Sigmoid colon (tissue), 7 donors: Measurements from ENCODE around the gene SCFD1. TPM values are rescaled to one million over a fixed set of nuclear protein-coding genes. Genes with fewer than 3 reads are reported as not detected.

ENCODE experiments used
- DNase-seq: peaks from one replicate; pipeline ENCODE4 v3.0.0-alpha.2; 2019
- H3K27ac ChIP-seq, 4 donors: fragments of 200-600 bp; sonication (generic); one replicate each; pipeline ENCODE4 v1.5.1; 2016 to 2019; ENCODE audit warnings: mild to moderate bottlenecking in 1 of 4
- H3K27me3 ChIP-seq, 3 donors: fragments of 200-600 bp; sonication (generic); one replicate each; pipeline ENCODE4 v1.5.1; 2019; ENCODE audit warnings: mild to moderate bottlenecking in 1 of 3
- H3K36me3 ChIP-seq, 4 donors: fragments of 200-600 bp; sonication (generic); one replicate each; pipeline ENCODE4 v1.5.1; 2016 to 2019
- H3K4me1 ChIP-seq, 4 donors: fragments of 200-600 bp; sonication (generic); one replicate each; pipeline ENCODE4 v1.5.1; 2017 to 2019
- H3K4me3 ChIP-seq, 4 donors: fragments of 200-600 bp; sonication (generic); one replicate each; pipeline ENCODE4 v1.5.1; 2017 to 2019; ENCODE audit warnings: mild to moderate bottlenecking in 2 of 4, moderate library complexity in 1 of 4
- H3K9me3 ChIP-seq, 4 donors: fragments of 200-600 bp in 3 of 4; sonication (generic) in 3 of 4; one replicate each; pipeline versions ENCODE4 v1.5.1 to v1.6.1; 2013 to 2019
- CTCF ChIP-seq, 4 experiments: fragments of 450-650 bp in 3 of 4; fragments of 200-600 bp in 1 of 4; IDR thresholded peaks; one replicate each; pipeline ENCODE4 v1.5.1; 2016 to 2019; ENCODE audit warnings: antibody characterized with exemption in 4 of 4, mild to moderate bottlenecking in 3 of 4, moderate library complexity in 2 of 4
- EP300 ChIP-seq, 4 donors: sonication (generic); formaldehyde crosslinking; IDR thresholded peaks; one replicate each; pipeline ENCODE4 v1.6.1; 2017; ENCODE audit warnings: antibody characterized with exemption in 4 of 4
- POLR2A ChIP-seq, 2 donors: fragments of 450-650 bp; IDR thresholded peaks; one replicate each; pipeline ENCODE4 v1.6.1; 2016; ENCODE audit warnings: antibody characterized with exemption in 2 of 2, mild to moderate bottlenecking in 2 of 2, moderate library complexity in 2 of 2
- POLR2AphosphoS5 ChIP-seq, 4 donors: sonication (generic); formaldehyde crosslinking; IDR thresholded peaks; one replicate each; pipeline ENCODE4 v1.6.1; 2017; ENCODE audit warnings: antibody characterized with exemption in 4 of 4
- WGBS, 2 donors: extraction: QIAGEN DNeasy Blood & Tissue Kit; methylation state at CpG; one replicate each; pipeline ENCODE4 v1.1.7; 2013; 5-methylcytosine and 5-hydroxymethylcytosine counted together
- intact Hi-C: fragments of 100-400 bp; cut with DNase I; formaldehyde crosslinking; loops from one replicate; pipeline ENCODE4 v1.15.1; 2023
- polyA plus RNA-seq, 3 donors: library from polyadenylated mRNA; stranded (reverse); fragments of 200-250 nt; gene quantifications; one replicate each; pipeline ENCODE4 v1.2.3, GENCODE V29; 2013
- total RNA-seq, 4 donors: library from RNA; depleted of rRNA; stranded (reverse); fragments of >200 nt; gene quantifications; one replicate each; pipeline ENCODE4 v1.1.0, GENCODE V29; 2016
- donor health status: healthy with polysubstance abuse.
- donor health status: Bipolar disorder and iron deficiency.
- donor health status: healthy.

The SCFD1 gene
- total and polyA plus RNA-seq, 7 donors: 36.1 to 86.1 (median 60.7) TPM

GRCh38 chr14:30771595-30771994 lies 149.5 kb downstream of the SCFD1 start:
- 74 to 82% methylated on average over 5 of the region's 5 CpGs for WGBS, 2 donors
- Histone ChIP-seq H3K9me3 (no peaks in the 10 kb centered on the region), H3K4me3 (no peak overlapping the region), H3K36me3 (no peaks in the 10 kb centered on the region), H3K27ac (no peak overlapping the region), H3K27me3 (no peaks in the 10 kb centered on the region), H3K4me1 (no peaks in the 10 kb centered on the region)
- intact Hi-C loops: no loop called here
- no peak for DNase-seq
- TF ChIP-seq EP300 (IDR thresholded peaks at IDR 0.05) (no peak), POLR2A (IDR thresholded peaks at IDR 0.05) (no peak)

- no peak overlapping the region for H3K4me3 ChIP-seq
- no peak for TF ChIP-seq POLR2AphosphoS5 (IDR thresholded peaks at IDR 0.05)
- no peak for TF ChIP-seq EP300 (IDR thresholded peaks at IDR 0.05)
- TF ChIP-seq CTCF (IDR thresholded peaks at IDR 0.05): no peak
- TF ChIP-seq POLR2A (IDR thresholded peaks at IDR 0.05): no peak
- H3K27ac ChIP-seq: no peak overlapping the region
Measured at GRCh38 chr14:30779210-30779609, 157.1 kb downstream of the SCFD1 start.

More at GRCh38 chr14:30779210-30779609, 157.1 kb downstream of the SCFD1 start:
- no peaks in the 10 kb centered on the region for H3K36me3 ChIP-seq
- H3K27me3 ChIP-seq: no peaks in the 10 kb centered on the region
- no peaks in the 10 kb centered on the region for H3K4me1 ChIP-seq
- no peaks in the 10 kb centered on the region for H3K9me3 ChIP-seq
- intact Hi-C loops: no loop called here
- no peak for DNase-seq

Other genes with a start within 250 kb of the SCFD1 start
- 10 to 100 TPM in 2 of 4 donors, 1 to 10 TPM in 2; 6.7 to 13.0 (median 10.1) TPM for gene G2E3, start 63.2 kb upstream of the SCFD1 start, total RNA-seq
- 1 to 10 TPM; 3.5 to 5.2 (median 3.6) TPM for gene G2E3, start 63.2 kb upstream of the SCFD1 start, polyA plus RNA-seq